SK-N-SH treated with all-trans-retinoic acid at 6 μM for 48 hours (cell line): Measurements from ENCODE around the gene IDI2.
A peak's percentile ranks its signal among the peaks of the same experiment; 100 is the strongest.

ENCODE experiments used
- CSDC2 ChIP-seq: fragments of 250-450 bp; sonication (Bioruptor Pico); IDR thresholded peaks from 2 replicates; pipeline ENCODE4 v1.5.0; 2020; ENCODE audit warnings: mild to moderate bottlenecking, moderate library complexity
- ISL1 ChIP-seq: fragments of 250-450 bp; sonication (Bioruptor Pico); IDR thresholded peaks from 2 replicates; pipeline ENCODE4 v2.1.2; 2022; ENCODE audit warnings: mild to moderate bottlenecking, moderate library complexity
- TOX ChIP-seq: fragments of 250-450 bp; sonication (Bioruptor Pico); IDR thresholded peaks from 2 replicates; pipeline ENCODE4 v1.8.0; 2021; ENCODE audit warnings: mild to moderate bottlenecking, moderate library complexity, borderline replicate concordance
- ZC3H10 ChIP-seq: fragments of 250-450 bp; sonication (Bioruptor Pico); IDR thresholded peaks from 2 replicates; pipeline ENCODE4 v1.5.1; 2021; ENCODE audit warnings: mild to moderate bottlenecking, moderate library complexity
- ZFP30 ChIP-seq: fragments of 450-650 bp; formaldehyde crosslinking; IDR thresholded peaks from 2 replicates; pipeline ENCODE4 v1.5.0; 2022; ENCODE audit warnings: mild to moderate bottlenecking, moderate library complexity
- ZNF565 ChIP-seq: fragments of 450-650 bp; formaldehyde crosslinking; conservative IDR thresholded peaks from 2 replicates; pipeline ENCODE4 v1.5.0; 2020; ENCODE audit warnings: low read depth, mild to moderate bottlenecking, moderate library complexity
- ZNF70 ChIP-seq: fragments of 450-650 bp; formaldehyde crosslinking; IDR thresholded peaks from 2 replicates; pipeline ENCODE4 v1.5.0; 2020; ENCODE audit warnings: mild to moderate bottlenecking, moderate library complexity
- TF ChIP-seq, protein P1 (sequence below): fragments of 250-450 bp; sonication (Bioruptor Pico); IDR thresholded peaks from 2 replicates; pipeline ENCODE4 v1.8.0; 2020; ENCODE audit warnings: mild to moderate bottlenecking, moderate library complexity, borderline replicate concordance
- TF ChIP-seq, protein P2 (sequence below): fragments of 250-450 bp; sonication (Bioruptor Pico); IDR thresholded peaks from 2 replicates; pipeline ENCODE4 v1.5.1; 2020; ENCODE audit warnings: low read depth, mild to moderate bottlenecking, moderate library complexity
- TF ChIP-seq, protein P3 (sequence below): fragments of 250-450 bp; sonication (Bioruptor Pico); IDR thresholded peaks from 2 replicates; pipeline ENCODE4 v1.5.1; 2021; ENCODE audit warnings: mild to moderate bottlenecking, moderate library complexity

DNA sequence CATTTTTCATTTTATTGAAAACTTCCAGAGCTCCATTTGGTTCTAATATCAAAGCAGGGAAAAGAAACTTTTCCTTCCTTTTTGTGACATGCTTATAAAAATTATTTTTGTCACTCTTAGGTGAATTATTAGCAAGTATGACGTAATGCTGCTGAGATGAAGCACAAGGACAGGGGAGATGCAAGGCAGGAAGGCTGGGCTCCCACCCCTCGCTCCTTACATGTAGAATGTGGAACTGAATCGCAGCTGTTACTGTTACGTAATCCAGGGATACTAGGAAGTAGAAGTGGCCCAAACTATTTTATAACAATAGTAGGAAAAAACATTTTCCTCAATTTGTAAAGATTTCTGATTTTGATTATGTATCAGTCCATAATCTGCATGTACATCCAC is 54.5 kb downstream of the IDI2 start:
- TF ChIP-seq TOX (CRISPR knock-in tag) (no peak), ZNF70 (CRISPR knock-in tag) (no peak), ZNF565 (CRISPR knock-in tag) (no peak), ZFP30 (CRISPR knock-in tag) (no peak; the same call in 1 of the 2 replicates), ZC3H10 (CRISPR knock-in tag) (no peak), ISL1 (CRISPR knock-in tag) (no peak), CSDC2 (CRISPR knock-in tag) (no peak)
- TF ChIP-seq, protein P1, sequence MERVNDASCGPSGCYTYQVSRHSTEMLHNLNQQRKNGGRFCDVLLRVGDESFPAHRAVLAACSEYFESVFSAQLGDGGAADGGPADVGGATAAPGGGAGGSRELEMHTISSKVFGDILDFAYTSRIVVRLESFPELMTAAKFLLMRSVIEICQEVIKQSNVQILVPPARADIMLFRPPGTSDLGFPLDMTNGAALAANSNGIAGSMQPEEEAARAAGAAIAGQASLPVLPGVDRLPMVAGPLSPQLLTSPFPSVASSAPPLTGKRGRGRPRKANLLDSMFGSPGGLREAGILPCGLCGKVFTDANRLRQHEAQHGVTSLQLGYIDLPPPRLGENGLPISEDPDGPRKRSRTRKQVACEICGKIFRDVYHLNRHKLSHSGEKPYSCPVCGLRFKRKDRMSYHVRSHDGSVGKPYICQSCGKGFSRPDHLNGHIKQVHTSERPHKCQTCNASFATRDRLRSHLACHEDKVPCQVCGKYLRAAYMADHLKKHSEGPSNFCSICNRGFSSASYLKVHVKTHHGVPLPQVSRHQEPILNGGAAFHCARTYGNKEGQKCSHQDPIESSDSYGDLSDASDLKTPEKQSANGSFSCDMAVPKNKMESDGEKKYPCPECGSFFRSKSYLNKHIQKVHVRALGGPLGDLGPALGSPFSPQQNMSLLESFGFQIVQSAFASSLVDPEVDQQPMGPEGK (CRISPR knock-in tag) = no peak
- TF ChIP-seq, protein P2, sequence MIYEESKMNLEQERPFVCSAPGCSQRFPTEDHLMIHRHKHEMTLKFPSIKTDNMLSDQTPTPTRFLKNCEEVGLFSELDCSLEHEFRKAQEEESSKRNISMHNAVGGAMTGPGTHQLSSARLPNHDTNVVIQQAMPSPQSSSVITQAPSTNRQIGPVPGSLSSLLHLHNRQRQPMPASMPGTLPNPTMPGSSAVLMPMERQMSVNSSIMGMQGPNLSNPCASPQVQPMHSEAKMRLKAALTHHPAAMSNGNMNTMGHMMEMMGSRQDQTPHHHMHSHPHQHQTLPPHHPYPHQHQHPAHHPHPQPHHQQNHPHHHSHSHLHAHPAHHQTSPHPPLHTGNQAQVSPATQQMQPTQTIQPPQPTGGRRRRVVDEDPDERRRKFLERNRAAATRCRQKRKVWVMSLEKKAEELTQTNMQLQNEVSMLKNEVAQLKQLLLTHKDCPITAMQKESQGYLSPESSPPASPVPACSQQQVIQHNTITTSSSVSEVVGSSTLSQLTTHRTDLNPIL (CRISPR knock-in tag) = peak; percentile 54; the same call in 1 of the 2 replicates
- TF ChIP-seq, protein P3, sequence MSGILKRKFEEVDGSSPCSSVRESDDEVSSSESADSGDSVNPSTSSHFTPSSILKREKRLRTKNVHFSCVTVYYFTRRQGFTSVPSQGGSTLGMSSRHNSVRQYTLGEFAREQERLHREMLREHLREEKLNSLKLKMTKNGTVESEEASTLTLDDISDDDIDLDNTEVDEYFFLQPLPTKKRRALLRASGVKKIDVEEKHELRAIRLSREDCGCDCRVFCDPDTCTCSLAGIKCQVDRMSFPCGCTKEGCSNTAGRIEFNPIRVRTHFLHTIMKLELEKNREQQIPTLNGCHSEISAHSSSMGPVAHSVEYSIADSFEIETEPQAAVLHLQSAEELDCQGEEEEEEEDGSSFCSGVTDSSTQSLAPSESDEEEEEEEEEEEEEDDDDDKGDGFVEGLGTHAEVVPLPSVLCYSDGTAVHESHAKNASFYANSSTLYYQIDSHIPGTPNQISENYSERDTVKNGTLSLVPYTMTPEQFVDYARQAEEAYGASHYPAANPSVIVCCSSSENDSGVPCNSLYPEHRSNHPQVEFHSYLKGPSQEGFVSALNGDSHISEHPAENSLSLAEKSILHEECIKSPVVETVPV (CRISPR knock-in tag) = no peak
